HG02759 (cell line): ENCODE data around the gene ARHGAP28.

Experiments used
- ATAC-seq: cut with Tn5 transposase; IDR thresholded peaks from one replicate; pipeline ENCODE4 v1.9.1; 2021; ENCODE audit warnings: mild to moderate bottlenecking, moderate library complexity; ENCODE audit not compliant: unreplicated experiment

Gene ARHGAP28

GRCh38 chr18:6730416-6731221 is 1.1 kb downstream of the ARHGAP28 start:
- ATAC-seq = no peak

- no peak for ATAC-seq
Observed at GRCh38 chr18:6731222-6731596, 1.7 kb downstream of the ARHGAP28 start.

DNA sequence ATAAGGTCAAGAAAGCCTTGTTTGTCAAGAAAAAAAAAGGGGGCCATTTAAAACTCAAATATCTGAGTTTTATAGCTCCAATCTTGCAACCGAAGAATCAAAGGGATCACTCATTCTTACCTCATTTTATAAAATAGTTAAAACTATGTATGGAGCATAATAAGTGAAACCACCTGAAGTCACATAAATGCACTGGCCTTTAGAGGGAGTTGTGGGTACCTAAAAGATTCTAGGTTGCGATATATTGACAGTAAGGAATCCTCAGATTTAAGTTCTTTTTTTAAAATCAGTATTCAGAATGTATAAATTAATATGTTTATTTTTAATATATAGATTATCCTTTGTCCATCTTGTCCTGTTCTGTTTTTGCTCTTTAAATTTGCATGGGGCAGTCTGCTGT is 3.4 kb downstream of the ARHGAP28 start:
- ATAC-seq = no peak

DNA sequence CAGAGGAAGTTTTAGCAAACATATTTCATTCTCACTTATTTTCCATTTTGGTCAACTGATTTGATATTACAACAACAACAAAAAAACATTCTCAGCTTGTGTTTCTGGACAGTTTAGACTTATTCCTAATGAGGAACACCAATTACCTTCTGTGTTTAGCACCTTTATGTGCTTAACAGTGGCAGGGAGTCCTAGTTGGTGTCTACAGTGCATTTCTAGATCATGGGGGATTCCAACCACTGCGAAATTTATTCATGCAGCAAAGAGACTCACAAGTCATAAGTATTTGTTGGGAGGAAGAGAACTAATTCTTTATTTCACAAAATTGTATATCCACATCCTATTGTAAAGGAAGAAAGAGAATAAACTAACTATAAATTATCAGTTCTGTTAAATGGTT is 4.2 kb downstream of the ARHGAP28 start:
- ATAC-seq = no peak

GRCh38 chr18:6734726-6735430 is 5.4 kb downstream of the ARHGAP28 start:
- no peak for ATAC-seq

GRCh38 chr18:6737833-6738232 is 8.3 kb downstream of the ARHGAP28 start:
- ATAC-seq = no peak

- no peak for ATAC-seq
Observed at GRCh38 chr18:6738622-6739021, 9.1 kb downstream of the ARHGAP28 start.

- ATAC-seq = no peak
Observed at GRCh38 chr18:6741232-6741663, 11.7 kb downstream of the ARHGAP28 start.

- ATAC-seq = no peak
Observed at GRCh38 chr18:6741786-6742185, 12.3 kb downstream of the ARHGAP28 start.

GRCh38 chr18:6743999-6744398 is 14.5 kb downstream of the ARHGAP28 start:
- no peak for ATAC-seq

DNA sequence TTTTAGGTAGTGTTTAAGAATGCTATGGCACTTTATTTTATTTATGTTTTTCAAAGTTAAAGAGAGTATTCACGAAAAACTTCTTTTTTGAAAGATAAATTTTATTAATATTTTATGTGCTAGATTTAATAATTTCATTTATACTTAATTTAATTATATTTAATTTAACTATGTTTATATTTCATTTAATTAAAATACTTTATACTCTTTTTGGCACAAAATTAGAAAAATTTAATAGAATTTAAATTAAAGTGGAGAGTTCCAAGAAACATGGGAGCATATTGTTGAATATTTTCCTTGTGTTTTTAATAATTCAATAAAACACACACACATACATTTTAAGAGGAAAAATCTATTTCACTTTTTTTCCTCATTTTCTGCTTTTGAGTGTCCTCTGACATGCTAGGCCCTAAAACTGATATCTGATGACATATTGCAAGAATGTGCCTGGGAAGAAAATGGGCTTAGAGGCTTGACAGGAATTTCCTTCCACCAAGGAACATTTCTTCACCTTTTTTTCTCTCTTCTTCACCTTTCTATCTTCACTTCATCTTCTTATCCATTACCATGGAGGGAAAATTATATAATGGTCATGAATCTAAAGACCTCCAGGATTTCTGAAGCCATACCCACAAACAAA is 15.4 kb downstream of the ARHGAP28 start:
- ATAC-seq = no peak

- ATAC-seq = no peak
Observed at GRCh38 chr18:6745504-6746031, 16.1 kb downstream of the ARHGAP28 start.

DNA sequence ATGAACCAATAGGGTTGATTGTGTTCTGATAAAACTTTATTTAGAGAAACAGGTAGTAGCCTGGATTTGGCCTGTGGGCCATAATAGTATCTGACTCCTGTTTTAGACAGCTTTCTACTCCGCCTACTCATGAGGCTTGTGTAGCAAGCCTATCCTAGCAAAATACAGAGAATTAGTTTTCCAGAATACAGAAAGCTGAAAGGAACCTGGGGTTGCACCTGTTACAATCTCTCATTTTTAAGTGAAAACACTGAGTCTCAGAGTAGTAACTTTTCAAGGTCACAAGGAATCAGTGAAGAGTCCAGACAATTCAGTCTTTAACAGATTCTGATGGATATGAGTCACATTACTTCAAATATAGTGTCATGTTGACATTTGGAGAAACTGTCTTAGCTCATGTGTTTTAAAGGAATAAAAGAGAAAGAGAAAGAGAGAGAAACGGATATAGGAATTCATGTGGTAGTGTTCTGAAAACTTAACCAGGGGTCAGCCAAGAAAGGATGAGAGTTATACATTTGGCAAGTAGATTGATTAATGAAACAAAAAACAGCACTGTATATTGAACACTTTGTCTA is 17.0 kb downstream of the ARHGAP28 start:
- no peak for ATAC-seq

DNA sequence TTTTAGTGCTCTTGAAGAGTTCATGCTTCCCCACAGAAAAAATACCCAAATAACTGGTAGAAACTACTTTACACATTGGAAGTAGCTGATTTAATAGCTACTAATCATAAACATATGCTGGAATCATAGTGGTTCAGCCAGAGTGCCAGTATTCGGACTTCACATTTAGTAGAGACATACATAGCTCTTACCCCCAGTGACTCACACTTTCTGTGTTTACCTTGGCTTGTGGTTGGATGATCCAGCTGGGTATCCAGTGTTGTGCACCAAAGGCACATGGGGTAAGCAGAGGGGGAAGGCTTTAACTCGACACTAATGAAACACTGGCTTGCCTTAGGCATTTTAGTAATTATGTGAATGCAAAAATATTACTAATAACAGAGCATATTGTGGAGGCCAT is 18.1 kb downstream of the ARHGAP28 start:
- ATAC-seq = no peak

DNA sequence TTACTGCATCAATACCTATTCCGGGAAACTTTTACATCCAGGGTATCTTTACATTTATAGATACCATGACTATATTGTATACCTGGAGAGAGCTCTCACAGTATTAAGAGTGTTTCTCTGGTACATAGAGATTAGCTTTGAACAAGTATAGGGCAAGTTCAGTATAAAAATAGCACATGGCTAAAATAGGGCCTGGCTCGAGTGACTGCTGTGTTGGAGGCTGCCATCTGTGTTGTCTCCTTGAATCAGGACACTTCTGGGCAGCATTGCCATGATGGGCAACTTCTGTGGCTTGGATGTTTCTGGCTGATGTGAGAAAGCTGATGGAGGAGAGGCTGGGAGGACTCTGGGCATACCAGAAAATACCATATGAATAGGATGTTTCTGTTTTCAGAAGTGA is 18.7 kb downstream of the ARHGAP28 start:
- ATAC-seq = no peak

DNA sequence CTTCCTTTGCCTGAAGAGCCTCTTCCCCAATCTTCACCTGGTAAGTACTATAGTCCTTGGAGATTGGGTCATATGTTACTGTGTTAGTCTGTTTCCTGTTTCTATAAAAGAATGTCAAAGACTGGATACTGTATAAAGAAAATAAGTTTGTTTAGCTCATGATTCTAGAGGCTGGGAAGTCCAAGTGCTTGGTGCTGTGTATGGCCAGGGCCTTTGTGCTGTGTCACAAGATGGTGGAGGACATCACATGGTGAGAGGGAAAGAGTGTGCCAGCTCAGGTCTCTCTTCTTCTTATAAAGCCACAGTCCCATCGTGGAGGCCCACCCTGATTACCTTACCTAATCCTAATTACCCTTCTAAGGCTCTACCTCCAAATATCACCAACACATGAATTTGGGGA is 20.9 kb downstream of the ARHGAP28 start:
- ATAC-seq = no peak

GRCh38 chr18:6751222-6751621 is 21.7 kb downstream of the ARHGAP28 start:
- no peak for ATAC-seq

DNA sequence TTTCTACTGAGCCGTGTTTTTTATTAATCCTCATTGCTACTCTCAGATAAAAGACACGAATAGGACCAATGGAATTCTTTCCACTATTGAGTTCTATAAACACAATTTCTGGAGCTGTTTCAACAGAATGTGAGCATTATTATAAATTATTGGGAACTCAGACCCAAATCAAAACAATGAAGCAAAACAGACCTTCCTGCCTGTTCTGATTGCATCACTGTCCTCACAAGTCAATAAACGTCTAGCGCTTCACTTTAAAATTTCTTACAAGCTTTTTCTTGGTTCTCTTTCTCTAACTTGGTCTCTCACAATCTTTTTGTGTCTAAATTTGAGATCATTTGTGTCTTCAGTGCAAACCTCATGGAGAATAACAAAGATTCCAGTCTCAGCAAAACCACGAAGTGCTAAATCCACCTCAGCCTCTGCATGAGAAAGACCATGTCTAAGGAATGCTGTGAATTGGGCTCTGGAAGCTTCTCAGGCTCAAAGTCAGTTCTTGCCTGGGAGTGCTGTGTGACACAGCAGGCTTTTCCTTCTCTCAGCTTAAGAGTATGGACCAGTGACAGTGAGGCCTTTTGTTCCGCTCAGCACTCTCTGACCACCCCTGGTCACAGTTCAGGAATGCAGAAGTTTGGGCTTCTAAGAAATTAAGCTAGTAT is 22.8 kb downstream of the ARHGAP28 start:
- no peak for ATAC-seq

DNA sequence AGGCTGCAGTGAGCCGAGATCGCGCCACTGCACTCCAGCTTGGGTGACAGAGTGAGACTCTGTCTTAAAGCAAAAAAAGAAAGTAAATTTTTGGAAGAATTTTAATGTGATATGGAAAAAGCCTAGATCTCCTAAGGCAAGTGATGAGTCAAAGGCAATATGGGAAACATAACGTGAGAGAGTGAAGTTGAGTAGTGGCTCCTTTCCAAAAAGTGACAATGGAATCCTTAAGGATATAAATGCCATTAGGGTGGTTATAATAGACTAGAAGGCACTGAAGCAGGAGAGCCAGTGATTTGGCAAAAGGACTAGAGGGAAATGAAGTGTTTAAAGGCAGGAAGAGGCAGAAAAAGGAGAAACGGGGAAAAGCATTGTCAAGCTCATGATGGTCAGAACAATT is 25.6 kb downstream of the ARHGAP28 start:
- no peak for ATAC-seq

- ATAC-seq = no peak
Observed at GRCh38 chr18:6757931-6758330, 28.4 kb downstream of the ARHGAP28 start.

DNA sequence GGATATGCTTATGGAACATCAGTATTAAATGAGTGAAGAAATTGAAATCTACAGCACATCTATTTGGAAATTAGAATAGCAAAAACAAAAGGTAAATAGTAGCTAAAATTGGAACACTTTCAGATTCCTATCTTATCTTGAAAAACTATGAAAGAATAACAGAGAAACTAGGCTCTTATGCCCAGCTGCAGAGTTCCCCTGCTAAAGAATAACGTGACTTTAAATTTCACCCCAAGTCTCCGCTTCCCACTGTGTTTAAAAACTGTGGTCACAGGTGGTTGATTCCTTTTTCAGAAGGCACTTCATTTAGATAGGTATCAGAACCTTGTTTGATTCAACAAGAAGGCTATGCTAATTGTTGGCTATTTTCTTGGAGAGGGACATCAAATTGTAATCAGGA is 30.1 kb downstream of the ARHGAP28 start:
- ATAC-seq = no peak
